ENCODE data around the gene TAP1.
"Not testable (repeated sequence)": the region's sequence is repeated elsewhere in the genome, so short reads cannot be mapped to it uniquely, and the experiment has no call there.

TAP1 gene, protein sequence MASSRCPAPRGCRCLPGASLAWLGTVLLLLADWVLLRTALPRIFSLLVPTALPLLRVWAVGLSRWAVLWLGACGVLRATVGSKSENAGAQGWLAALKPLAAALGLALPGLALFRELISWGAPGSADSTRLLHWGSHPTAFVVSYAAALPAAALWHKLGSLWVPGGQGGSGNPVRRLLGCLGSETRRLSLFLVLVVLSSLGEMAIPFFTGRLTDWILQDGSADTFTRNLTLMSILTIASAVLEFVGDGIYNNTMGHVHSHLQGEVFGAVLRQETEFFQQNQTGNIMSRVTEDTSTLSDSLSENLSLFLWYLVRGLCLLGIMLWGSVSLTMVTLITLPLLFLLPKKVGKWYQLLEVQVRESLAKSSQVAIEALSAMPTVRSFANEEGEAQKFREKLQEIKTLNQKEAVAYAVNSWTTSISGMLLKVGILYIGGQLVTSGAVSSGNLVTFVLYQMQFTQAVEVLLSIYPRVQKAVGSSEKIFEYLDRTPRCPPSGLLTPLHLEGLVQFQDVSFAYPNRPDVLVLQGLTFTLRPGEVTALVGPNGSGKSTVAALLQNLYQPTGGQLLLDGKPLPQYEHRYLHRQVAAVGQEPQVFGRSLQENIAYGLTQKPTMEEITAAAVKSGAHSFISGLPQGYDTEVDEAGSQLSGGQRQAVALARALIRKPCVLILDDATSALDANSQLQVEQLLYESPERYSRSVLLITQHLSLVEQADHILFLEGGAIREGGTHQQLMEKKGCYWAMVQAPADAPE
- 152 to 184 reads per million in 2 donors for total RNA-seq

DNA sequence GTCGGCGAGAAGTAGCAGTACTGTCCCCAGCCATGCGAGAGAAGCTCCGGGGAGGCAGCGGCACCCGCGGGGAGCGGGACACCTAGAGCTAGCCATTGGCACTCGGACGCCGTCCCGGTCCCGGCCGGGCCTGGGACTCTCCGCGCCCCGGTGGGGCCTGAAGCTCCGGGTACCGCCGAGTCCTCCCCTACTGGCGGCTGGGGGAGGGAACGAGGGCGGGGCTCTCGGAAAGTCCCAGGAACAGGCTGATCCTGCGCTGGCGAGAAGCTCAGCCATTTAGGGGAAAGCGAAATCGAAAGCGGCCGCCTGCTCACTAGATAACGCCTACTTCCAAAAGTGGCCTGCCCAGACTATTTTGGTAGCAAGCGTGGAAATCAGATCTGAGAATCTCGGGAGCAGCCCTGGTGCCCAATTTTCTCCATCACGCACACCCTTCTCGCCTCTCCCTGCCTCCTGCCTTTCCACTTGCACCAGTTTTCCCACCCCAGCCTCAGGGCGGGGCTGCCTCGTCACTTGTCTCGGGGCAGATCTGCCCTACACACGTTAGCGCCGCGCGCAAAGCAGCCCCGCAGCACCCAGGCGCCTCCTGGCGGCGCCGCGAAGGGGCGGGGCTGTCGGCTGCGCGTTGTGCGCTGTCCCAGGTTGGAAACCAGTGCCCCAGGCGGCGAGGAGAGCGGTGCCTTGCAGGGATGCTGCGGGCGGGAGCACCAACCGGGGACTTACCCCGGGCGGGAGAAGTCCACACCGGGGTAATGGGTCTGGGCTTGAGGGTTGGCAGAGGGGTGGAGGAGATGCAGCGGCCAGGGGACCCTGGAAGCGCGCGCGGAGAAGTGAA is at the start of gene TAP1, which contains the start of gene PSMB9:
TAP1 (minus strand) TSS at position 164 of the 835 bp plus-strand sequence; CDS start at position 96, 68 bp downstream.
PSMB9 (plus strand) TSS at position 652 of the 835 bp plus-strand sequence; CDS start at position 690, 38 bp downstream.
- DNase-seq: peak; percentile 84 to 96 (median 93)

- no peak for DNase-seq
Observed at GRCh38 chr6:32895006-32895345, 41.5 kb upstream of the TAP1 start.

GRCh38 chr6:32894085-32895005 is 40.8 kb upstream of the TAP1 start:
- peak; percentile 88 to 94 (median 91) for DNase-seq

DNA sequence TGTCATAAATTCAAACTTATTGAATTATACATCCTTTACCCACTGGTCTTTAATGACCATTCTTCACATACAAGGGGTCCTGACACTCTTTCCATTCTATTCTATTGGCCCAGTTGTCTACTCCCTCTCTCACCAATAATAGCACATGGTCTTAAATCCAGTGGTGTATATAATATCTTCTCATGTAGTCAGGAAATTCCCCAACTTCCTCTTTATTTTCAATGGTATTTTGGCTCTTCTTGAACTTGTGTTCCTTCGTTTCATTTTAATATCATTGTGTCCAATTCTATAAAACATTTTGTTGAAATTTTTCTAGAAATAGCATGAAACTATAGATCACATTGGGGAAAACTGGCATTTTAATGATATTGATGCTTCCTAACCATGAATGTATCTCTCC is 37.3 kb upstream of the TAP1 start:
- no peak for DNase-seq

DNA sequence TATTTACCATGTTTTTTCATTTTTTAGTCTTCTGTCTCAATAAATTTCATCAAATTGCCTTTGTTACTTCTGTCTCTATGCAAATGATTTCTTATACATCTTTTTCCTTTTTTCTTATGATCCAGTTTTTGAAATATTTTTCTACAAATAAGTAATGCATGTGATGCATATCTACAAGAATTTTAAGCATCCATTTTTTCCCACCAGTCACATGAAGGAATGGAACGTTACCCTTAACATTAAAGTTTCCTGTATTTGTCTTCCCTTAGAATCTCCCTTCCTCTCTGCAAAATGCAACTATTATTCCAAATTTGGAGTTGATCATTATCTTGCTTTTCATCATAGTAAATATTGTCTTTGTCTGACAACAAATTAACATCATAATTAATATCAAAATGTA is 36.0 kb upstream of the TAP1 start:
- DNase-seq: no peak

GRCh38 chr6:32888576-32888975 is 35.1 kb upstream of the TAP1 start:
- no peak for DNase-seq

- no peak for DNase-seq
Observed at GRCh38 chr6:32887616-32888015, 34.1 kb upstream of the TAP1 start.

- no peak for DNase-seq
Observed at GRCh38 chr6:32886681-32887383, 33.3 kb upstream of the TAP1 start.

- DNase-seq: peak in 2 of 5 experiments; percentile 49 to 77
Observed at GRCh38 chr6:32885698-32886286, 32.3 kb upstream of the TAP1 start.

DNA sequence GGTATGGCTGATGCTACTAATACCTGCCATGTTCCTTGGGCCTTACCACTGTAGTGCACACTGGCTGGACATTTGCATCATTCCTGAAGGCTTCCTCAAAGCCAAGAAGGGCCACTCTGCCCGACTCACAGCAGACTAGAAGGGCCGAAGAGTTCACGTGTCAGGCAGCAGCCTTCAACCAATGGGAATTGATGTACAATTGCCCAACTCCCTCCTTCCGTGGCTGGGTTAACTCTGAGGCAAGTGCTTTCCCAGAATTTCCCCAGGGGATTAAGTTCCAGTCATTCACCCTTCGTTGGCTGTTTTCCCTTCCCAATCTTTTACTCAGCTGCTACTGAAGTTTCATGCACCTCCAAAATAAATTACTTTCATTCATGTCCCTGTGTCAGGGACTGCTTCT is 30.3 kb upstream of the TAP1 start:
- no peak for DNase-seq

GRCh38 chr6:32882879-32883250 is 29.4 kb upstream of the TAP1 start:
- DNase-seq: no peak

- DNase-seq: not testable (repeated sequence)
Observed at GRCh38 chr6:32880962-32881361, 27.5 kb upstream of the TAP1 start.

GRCh38 chr6:32879691-32880090 is 26.2 kb upstream of the TAP1 start:
- DNase-seq: no peak

- no peak for DNase-seq
Observed at GRCh38 chr6:32876603-32877002, 23.1 kb upstream of the TAP1 start.

DNA sequence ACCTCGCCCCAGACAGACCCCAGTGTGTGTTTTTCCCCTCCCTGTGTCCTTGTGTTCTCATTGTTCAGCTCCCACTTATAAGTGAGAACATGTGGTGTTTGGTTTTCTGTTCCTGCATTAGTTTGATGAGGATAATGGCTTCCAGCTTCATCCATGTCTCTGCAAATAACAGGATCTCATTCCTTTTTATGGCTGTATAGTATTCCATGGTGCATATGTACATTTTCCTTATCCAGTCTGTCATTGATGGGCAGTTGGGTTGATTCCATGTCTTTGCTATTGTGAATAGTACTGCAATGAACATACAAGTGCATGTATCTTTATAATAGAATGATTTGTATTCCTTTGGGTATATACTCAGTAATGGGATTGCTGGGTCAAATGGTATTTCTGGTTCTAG is 20.4 kb upstream of the TAP1 start:
- DNase-seq: not testable (repeated sequence)

DNA sequence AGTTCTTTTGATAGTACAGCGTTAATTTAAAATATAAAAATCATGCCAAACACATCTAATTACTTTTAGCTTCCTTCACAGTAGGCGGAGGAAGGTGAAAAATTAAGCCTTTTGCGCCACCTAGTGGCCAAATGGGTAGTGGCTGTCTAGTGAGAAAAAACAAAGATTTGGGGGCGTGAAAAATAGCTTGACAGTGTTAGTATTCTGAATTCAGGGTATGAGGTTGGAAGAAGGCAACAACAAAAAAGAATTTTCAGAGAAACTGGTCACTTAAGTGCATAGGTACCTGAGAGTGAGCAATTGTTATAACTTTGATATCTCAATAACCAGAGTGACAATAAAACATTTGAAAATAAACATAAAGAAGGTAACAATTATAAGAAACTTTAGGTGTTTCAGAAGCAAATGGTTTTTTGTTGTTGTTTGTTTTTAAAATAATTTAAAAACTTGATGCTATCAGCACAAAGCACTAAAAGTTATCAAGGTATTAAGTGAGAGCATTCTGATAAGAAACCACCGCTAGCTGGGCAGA is 14.8 kb upstream of the TAP1 start:
- DNase-seq: peak; percentile 60 to 83 (median 78)

DNA sequence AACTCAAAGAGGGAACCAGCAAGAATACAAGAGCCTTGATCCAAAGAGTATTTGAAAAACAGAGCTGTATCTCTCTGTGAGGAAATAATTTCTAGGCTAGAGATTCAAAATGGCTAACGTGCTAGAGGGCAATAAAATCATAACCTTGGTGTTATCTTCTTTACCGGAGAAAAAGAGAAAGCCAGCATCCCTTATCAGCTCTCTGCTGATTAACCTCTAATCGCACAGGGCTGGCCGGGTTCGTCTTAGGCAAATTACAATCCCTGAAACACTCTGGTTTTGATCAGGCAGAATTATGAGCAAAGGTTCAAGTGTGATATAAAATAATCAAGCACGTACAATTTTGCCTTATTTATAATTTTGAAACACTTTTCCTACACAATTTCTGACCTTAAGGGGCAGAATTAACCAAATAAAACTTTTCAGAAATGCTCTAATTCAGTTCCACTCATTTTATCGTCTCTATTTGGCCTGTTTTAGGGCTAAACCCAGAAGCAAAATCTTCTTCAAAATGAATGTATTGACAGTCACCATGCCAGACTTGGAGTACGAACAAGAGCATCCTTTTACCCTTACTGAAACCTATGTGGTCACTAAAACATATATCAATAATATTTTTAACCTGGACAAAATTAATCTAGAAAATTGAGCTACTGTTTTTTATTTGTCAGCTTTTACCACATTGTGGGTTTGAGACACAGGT is 14.2 kb upstream of the TAP1 start:
- peak in 1 of 5 experiments; percentile 50 for DNase-seq

DNA sequence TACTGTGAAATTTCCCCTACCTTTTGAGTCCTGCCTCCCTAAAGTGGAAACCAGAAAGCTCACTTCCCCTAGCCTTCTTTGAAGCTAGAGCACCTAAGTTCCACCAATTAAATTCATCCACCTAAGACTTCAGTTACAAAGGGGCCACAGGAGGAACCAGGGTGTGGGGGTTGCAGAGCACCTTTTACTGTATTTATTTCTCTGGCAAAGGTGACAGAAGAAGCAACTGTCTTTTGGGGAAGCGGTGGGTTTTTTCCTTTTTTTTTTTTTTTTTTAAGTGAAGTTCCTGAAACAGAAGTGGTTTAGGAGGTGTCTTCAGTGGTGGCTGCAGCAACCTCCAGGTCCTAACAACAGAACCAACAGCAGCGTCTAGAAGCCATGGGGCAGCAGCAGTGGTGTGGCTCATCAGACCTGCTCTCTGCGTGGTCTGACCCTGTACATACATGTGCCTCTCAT is 13.5 kb upstream of the TAP1 start:
- DNase-seq: no peak

DNA sequence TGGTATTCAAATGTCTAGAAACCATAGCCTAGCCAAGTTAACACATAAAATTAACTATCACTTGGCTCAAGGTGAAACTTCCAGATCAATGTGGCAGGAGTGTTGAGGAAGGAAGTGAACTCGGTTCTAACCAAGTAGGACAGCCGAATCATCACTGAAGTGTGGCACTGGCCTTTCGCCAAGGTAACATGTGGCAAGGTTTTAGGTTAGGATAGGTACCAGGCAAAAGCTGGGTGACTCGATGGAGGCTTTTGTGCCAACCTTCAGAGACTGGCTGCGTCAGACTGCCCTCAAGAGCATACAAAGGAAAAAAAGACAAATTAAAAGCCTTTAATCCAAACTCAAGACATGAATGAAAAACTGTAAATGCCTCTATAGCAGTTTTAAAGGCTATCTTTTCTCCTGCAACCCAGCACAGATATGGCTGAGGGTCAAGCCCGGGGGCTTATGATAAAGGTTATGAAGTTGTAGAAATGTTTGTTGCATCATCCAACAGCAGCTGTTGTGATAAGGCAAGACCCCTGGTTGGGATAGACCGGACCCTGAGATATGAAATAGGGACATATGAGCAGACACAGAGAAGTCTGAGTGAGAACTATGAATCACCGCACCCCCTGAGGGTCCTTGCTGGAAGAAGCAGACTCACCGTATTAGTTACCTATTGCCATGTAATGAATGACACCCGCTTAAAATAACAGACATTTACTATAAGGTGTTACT is 12.4 kb upstream of the TAP1 start:
- no peak for DNase-seq

Data from T-helper 2 cell (primary cell).